ENCODE results near the gene CYGB.

The CYGB gene

GRCh38 chr17:76566988-76567431 is 29.5 kb upstream of the CYGB start:
- TF ChIP-seq ZNF670 (tag by site-specific recombination; IDR thresholded peaks at IDR 0.05; ENCODE audit: low read depth) (no peak), ZNF211 (tag by site-specific recombination; IDR thresholded peaks at IDR 0.05; ENCODE audit: low read depth) (no peak), KLF7 (tag by site-specific recombination; IDR thresholded peaks at IDR 0.05; ENCODE audit: borderline replicate concordance) (no peak), ZNF138 (tag by site-specific recombination; IDR thresholded peaks at IDR 0.05; ENCODE audit: borderline replicate concordance) (no peak), ZNF155 (tag by site-specific recombination; IDR thresholded peaks at IDR 0.05) (no peak), ZNF433 (tag by site-specific recombination; IDR thresholded peaks at IDR 0.05; ENCODE audit: low read depth) (no peak), ZNF600 (tag by site-specific recombination; IDR thresholded peaks at IDR 0.05) (0 out of 2 replicates have a peak, but pooled peaks have one; percentile 11)
- no peak overlapping the region for H3K4me3 ChIP-seq (ENCODE audit: low read depth, low read length)
- H3K9me3 ChIP-seq (ENCODE audit: control insufficient read depth, insufficient read depth, low read depth, low read length), result no peaks in the 10 kb centered on the region
- CTCF ChIA-PET, result interaction anchor here (1.1 to 3.3 kb wide), 7 partner anchors 8 to 114 kb away, joined by 3 to 25 read pairs (median 6); no protein-coding TSS in a partner anchor
- no peaks in the 10 kb centered on the region for H3K4me1 ChIP-seq (ENCODE audit: control insufficient read depth, insufficient read depth, low read length)
- peaks cover 17 to 54% of the 10 kb centered on the region in 2 experiments for H3K36me3 ChIP-seq (ENCODE audit: control insufficient read depth in 2 of 2, insufficient read depth in 1 of 2, low read length in 2 of 2)
- H3K27ac ChIP-seq (ENCODE audit: extremely low read depth, low read depth, low read length), result 0 out of 2 replicates have a peak overlapping the region, but pooled peaks have one; percentile 19
- POLR2A ChIA-PET, result interaction anchor here (0.6 to 2.3 kb wide), 14 partner anchors 9 to 144 kb away, joined by 3 to 20 read pairs (median 5); partner anchors contain the start of genes ST6GALNAC1 and ST6GALNAC2

GRCh38 chr17:76566613-76566943 is 29.1 kb upstream of the CYGB start:
- TF ChIP-seq ZBTB10 (tag by site-specific recombination; IDR thresholded peaks at IDR 0.05), result no peak
- no peak for TF ChIP-seq ZNF777 (tag by site-specific recombination; IDR thresholded peaks at IDR 0.05; ENCODE audit: borderline replicate concordance)
- TF ChIP-seq ZBTB44 (tag by site-specific recombination; IDR thresholded peaks at IDR 0.05), result no peak
- TF ChIP-seq YY1 (tag by site-specific recombination; IDR thresholded peaks at IDR 0.05), result no peak
- TF ChIP-seq ZNF544 (tag by site-specific recombination; IDR thresholded peaks at IDR 0.05), result no peak
- TF ChIP-seq ZNF664 (tag by site-specific recombination; IDR thresholded peaks at IDR 0.05), result no peak
- TF ChIP-seq KLF9 (tag by site-specific recombination; IDR thresholded peaks at IDR 0.05; ENCODE audit: low read depth), result peak; percentile 49; the same call in 1 of the 2 replicates
- 0 out of 2 replicates have a peak, but pooled peaks have one; percentile 47 for TF ChIP-seq KLF7 (tag by site-specific recombination; IDR thresholded peaks at IDR 0.05; ENCODE audit: borderline replicate concordance)
- H3K4me3 ChIP-seq (ENCODE audit: low read depth, low read length), result no peak overlapping the region
- H3K9me3 ChIP-seq (ENCODE audit: control insufficient read depth, insufficient read depth, low read depth, low read length), result no peaks in the 10 kb centered on the region
- ChIA-PET POLR2A (interaction anchor here (0.6 to 2.3 kb wide), 13 partner anchors 9 to 145 kb away, joined by 3 to 20 read pairs (median 6); partner anchors contain the start of genes ST6GALNAC1 and ST6GALNAC2), CTCF (interaction anchor here (1.1 to 3.3 kb wide), 7 partner anchors 8 to 115 kb away, joined by 3 to 25 read pairs (median 6); no protein-coding TSS in a partner anchor)
- 0 out of 2 replicates have a peak, but pooled peaks cover 2% of the 10 kb centered on the region for H3K4me1 ChIP-seq (ENCODE audit: control insufficient read depth, insufficient read depth, low read length)
- H3K36me3 ChIP-seq (ENCODE audit: control insufficient read depth in 2 of 2, insufficient read depth in 1 of 2, low read length in 2 of 2), result peaks cover 21 to 58% of the 10 kb centered on the region in 2 experiments
- 0 out of 2 replicates have a peak overlapping the region, but pooled peaks have one; percentile 19 for H3K27ac ChIP-seq (ENCODE audit: extremely low read depth, low read depth, low read length)

- Histone ChIP-seq H3K36me3 (ENCODE audit: control insufficient read depth in 2 of 2, insufficient read depth in 1 of 2, low read length in 2 of 2) (peaks cover 27 to 64% of the 10 kb centered on the region in 2 experiments), H3K9me3 (ENCODE audit: control insufficient read depth, insufficient read depth, low read depth, low read length) (no peaks in the 10 kb centered on the region), H3K4me3 (ENCODE audit: low read depth, low read length) (no peak overlapping the region), H3K4me1 (ENCODE audit: control insufficient read depth, insufficient read depth, low read length) (0 out of 2 replicates have a peak, but pooled peaks cover 4% of the 10 kb centered on the region), H3K27ac (ENCODE audit: extremely low read depth, low read depth, low read length) (peak overlapping the region; percentile 34)
- ChIA-PET CTCF (interaction anchor here (1.2 to 3.3 kb wide), 7 partner anchors 9 to 115 kb away, joined by 3 to 25 read pairs (median 5); no protein-coding TSS in a partner anchor), POLR2A (interaction anchor here (0.6 to 2.3 kb wide), 15 partner anchors 8 to 165 kb away, joined by 3 to 20 read pairs (median 5); partner anchors contain the start of genes ST6GALNAC1 and ST6GALNAC2)
- TF ChIP-seq ZNF354C (tag by site-specific recombination; IDR thresholded peaks at IDR 0.05; ENCODE audit: borderline replicate concordance, low read depth) (no peak), ZNF2 (tag by site-specific recombination; IDR thresholded peaks at IDR 0.05) (0 out of 2 replicates have a peak, but pooled peaks have one; percentile 47)
These were observed 28.5 kb upstream of the CYGB start for GRCh38 chr17:76565728-76566612.
